HTERT RPE-1 (cell line): ENCODE results near the gene CCDC97.

Experiments
- in situ Hi-C: fragments of 300-500 bp; cut with MboI; formaldehyde crosslinking; loops from 4 replicates; pipeline ENCODE4 v1.14.3; 2020; ENCODE audit warnings: low sequenced_read_pairs

CCDC97 gene

DNA sequence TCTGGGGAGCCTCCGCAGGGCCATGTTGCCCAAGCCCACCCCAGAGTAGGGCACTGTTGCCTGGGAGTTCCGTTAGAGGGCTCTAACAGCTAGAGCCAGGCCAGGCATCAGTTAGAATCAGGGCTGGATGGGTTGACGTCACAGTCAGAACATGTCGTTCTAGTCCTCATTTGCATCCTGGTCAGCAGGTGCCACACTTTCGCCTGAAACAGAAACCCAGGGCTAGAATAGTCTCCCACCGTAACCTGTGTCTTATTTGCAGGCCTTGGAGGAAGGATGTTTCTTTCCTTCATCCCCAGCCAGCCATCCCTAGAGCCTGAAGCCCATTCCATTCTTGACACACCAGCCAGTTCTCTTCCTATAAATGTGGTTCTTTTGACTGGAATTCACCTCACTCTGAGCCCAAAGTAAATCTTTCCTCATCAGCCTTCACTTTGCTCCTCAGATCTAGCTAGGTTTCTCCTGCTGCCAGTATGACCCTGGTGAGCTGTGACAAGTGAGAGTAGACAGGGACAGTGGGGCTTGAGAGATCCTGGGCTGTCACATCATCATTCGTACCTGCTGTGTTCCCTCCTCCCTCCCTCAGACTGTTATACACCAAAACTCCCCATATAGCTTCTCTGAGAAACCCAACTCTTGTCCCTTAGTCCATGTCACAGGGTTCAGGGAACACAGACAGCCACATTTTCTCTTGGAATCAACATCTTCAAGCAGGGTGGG is 12.2 kb upstream of the CCDC97 start:
- in situ Hi-C loops = no loop called here

DNA sequence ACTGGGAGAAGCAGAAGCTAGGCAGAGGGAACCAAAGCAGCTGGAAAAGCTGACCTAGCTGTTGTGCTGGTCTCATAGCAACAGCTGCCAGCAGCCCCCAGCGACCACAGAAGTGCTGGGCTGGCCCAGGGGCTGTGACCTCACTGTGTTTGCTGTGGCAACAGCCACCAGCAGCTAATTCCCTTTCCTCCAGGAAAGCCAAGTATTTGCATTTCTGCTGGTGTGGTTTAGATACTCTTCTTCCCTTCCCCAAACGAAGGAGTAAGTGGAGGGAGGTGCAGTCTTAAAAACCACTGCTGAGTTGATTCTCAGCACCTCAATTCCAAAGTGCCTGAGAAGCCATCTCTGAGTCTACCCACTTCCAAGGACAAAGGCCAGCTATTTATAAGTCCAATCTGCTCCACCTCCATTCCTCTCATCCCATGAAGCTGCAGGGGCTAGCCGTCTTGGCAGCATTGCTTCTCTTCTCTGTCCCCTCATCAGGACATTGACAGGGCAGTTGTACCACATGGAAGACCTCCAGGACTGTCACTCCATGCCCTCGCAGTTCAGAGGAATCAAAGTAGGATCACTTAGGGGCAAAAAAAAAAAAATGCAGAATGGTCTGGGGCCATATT is 11.5 kb upstream of the CCDC97 start:
- in situ Hi-C loops = no loop called here

GRCh38 chr19:41299046-41299754 is 10.8 kb upstream of the CCDC97 start:
- in situ Hi-C loops = no loop called here

GRCh38 chr19:41299755-41300089 is 10.2 kb upstream of the CCDC97 start:
- in situ Hi-C loops = no loop called here

GRCh38 chr19:41300555-41300954 is 9.4 kb upstream of the CCDC97 start:
- in situ Hi-C loops = no loop called here

GRCh38 chr19:41302624-41303351 is 7.2 kb upstream of the CCDC97 start:
- in situ Hi-C loops = no loop called here

DNA sequence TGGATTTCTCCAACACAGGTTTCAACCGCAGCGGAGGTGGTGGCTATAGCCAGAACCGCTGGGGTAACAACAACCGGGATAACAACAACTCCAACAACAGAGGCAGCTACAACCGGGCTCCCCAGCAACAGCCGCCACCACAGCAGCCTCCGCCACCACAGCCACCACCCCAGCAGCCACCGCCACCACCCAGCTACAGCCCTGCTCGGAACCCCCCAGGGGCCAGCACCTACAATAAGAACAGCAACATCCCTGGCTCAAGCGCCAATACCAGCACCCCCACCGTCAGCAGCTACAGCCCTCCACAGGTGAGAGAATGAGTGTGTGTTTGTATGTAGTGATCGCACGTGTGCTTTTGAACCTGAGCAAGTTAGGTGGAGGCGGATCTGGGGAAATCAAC is 6.0 kb upstream of the CCDC97 start:
- in situ Hi-C loops = no loop called here

DNA sequence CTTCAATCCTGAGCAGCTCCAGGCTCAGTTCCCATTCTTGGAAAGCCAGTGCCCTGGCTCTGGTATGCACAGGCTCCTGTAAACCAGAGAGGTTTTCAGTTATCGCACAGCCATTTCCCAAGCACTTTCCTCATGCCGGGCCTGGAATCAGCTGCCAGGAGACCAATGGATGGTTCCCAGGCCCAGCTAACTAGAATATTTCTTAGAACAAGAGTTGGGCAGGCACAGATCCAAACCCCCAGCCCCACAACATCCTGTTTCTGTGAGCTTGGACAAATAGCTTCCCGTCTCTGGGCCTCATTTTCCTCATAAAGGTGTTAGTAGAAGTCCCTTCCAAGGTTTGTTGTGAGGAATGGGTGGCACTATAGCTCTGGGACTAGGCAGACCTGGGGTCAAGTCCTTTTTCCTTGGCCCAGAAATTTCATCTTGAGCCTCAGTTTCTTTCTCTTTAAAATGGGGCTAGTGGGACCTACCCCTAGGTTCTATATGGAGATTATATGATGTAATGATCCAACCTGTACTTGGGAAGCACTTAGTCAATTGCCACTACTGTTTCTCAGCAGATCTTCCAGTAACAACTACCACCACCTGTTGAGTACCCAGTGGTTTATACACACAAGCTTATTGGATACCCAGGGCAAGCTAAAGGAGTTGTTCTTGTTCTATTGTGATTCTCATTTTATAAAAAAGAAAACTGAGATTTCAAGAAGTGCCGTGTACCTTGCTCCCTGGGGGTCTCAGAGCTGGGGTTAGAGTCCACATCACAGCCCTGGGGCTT is 5.1 kb upstream of the CCDC97 start:
- in situ Hi-C loops = no loop called here

DNA sequence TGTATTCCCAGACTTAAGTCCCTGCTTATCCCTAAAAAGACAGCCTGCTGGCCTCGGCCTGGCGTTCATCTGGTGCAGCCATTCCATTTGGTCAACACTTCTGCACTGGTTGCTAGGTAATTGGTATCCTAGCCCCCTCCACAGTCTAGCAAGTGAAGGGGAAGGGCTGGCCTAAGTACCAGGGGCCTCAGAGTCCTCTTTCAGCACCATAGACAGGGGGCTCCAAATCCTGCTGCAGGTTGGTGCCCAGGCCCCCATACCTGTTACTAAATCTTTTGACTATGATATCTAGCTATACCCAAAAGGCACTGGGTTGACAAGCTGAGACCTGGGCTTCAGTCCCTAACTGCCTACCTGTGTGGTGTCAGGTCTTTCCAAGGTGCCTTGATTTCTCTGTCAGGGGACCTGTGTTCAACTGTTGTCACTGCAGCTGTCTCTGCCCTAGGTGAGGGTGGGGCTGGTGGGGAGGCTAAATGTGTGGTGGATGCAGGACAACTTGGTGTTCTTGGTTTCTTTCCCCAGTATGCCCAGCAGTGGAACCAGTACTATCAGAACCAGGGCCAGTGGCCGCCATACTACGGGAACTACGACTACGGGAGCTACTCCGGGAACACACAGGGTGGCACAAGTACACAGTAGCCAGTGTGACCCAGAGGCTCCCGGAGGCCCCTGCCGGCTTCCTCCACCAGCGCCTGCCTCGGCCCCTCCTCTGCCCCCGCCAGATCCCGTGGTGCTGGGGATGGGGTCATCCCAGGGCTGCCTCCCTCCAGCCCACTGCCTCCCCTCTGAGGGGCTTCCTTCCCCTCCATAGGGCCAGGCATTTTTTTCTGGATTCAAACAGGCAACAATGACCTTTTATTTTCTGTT is 3.8 kb upstream of the CCDC97 start:
- in situ Hi-C loops = no loop called here

- in situ Hi-C loops = no loop called here
Observed at GRCh38 chr19:41307090-41307875, 2.7 kb upstream of the CCDC97 start.

DNA sequence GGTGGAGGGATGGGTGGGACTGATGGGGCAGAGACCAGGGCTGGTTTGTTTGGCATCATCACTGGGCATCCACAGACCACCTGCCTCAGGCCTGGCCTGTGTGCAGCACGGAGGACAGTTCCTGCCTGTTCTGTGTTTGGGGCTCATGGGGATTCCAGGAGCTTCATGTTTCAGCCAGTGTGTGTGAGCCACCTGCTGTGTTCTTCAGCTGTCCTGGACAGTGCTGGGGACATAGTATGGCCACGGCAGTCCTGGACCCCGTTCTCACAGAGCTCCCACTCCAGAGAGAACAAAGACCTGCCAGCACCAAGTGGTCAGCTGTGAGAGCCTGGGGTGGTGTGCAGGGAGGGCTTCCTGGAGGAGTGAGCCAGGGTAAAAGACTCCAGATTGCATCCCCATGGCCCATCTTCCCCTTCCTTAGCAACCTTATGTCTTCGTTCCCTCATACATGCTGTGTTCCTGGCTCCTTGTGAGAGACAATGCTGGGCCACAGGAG is 2.0 kb upstream of the CCDC97 start:
- in situ Hi-C loops = no loop called here

DNA sequence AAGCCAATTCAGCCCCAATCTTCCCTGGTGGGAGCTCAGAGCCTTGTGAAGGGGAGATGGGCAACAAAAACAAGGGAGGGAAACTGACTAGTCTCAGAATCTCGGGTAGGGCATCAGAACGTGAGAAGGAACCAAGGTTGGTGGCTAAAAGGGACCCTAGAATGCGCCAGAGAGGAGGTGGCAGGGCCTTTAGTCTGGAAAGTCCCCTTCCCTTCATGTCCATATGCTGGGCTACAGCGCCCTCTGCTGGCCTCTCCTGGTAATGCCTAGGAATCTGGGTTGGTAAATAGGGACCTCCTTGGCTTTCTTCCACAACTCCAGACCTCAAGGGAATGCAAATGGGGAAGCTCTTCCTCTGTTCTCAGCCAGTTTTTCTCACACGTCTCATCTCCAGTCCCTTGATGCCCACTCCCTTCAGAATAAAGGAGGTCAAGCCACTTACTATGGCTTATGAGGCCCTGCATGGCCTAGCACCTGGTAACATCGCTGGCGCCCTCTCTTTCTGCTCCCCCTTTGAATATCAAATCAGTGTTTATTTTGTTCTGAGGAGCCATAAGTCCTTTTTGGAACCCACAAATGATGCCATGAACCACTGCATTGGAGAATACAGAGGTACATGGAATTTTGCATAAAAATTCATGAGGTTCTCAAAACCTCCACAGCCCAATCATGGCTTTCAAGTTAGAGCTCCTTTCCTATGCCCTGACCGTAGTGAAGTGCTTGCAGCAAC is 1.4 kb upstream of the CCDC97 start:
- in situ Hi-C loops = no loop called here

DNA sequence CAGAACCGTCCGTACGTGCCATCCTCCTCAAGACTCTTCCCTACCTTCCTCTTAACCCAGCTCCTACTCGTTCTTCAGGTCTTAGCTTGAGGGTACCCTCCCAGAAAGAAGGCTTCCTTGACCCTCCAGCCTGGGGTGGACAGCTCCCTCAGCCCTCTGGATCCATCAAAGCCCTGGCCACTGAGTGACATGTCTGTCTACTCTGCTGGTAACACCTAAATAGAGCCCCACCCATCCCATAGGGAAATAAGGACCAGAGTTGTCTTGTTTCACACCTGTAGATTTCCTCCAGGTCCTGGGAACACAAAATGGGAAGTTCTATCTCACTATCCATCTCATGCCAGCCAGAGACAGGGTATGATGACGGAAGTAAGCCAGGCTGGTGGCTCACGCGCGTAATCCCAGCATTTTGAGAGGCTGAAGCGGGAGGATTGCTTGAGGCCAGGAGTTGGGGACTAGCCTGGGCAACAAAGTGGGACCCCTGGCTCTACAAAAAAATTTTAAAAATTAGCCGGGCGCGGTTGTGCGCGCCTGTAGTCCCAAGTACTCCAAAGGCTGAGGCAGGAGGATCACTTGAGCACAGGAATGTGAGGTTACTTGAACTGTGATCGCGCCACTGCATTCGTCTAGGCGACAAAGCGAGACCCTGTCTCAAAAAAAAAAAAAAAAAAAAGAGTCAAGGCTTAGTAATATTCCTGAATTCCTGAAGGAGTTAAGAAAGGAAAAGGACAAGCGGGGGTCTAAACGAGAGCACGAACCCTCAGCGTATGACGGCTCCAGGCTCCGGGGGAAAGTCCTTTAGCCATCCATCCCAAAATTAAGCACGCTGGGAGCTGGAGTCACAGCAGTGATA is 566 bp upstream of the CCDC97 start:
- in situ Hi-C loops = no loop called here

DNA sequence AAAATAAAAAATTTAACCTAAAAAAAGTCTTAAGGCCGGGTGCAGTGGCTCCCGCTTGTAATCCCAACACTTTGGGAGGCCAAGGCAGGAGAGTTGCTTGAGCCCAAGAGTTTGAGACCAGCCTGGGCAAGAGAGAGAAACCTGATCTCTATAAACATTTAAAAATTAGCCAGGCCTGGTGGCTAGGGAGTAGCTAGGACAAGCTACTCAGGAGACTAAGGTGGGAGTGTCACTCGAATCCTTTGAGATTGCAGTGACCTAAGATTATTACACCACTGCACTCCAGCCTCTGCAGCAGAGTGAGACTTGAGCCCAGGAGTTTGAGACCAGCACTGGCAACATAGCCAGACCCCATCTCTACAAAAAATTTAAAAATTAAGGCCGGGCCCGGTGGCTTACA is 1.1 kb downstream of the CCDC97 start:
- in situ Hi-C loops = no loop called here

DNA sequence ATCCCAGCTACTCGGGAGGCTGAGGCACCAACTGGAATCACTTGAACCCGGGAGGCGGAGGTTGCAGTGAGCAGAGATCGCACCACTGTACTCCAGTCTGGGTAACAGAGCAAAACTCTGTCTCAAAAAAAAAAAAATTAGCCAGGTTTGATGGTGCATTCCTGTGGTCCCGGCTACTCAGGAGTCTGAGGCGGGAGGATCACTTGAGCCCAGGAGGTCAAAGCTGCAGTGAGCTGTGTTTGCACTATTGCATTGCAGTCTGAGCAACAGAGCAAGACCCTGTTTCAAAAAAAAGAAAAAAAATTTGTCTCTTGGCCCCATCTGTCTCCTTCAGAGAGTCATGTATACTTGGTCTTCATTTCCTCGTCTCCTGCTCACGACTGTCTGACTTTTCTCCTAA is 1.6 kb downstream of the CCDC97 start:
- in situ Hi-C loops = no loop called here

DNA sequence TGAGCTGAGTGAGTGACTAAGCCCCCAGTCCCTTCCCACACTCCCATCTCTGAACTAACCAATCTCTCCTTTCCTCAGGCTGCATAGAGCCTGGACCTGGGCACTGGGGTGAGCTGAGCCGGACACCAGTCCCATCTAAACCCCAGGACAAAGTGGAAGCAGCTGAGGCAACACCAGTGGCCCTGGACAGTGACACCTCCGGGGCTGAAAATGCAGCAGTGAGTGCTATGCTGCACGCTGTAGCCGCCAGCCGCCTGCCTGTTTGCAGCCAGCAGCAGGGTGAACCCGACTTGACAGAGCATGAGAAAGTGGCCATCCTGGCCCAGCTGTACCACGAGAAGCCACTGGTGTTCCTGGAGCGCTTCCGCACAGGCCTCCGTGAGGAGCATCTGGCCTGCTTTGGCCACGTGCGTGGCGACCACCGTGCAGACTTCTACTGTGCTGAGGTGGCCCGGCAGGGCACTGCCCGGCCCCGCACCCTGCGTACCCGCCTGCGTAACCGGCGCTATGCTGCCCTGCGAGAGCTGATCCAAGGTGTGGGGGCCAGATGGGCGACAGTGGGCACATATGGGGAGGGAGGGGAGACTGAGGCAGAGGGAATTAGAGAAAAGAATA is 6.4 kb downstream of the CCDC97 start:
- in situ Hi-C loops = no loop called here
